ENCODE results near the gene SETD1B.
"Not testable (repeated sequence)": the region's sequence is repeated elsewhere in the genome, so short reads cannot be mapped to it uniquely, and the experiment has no call there.

DNA sequence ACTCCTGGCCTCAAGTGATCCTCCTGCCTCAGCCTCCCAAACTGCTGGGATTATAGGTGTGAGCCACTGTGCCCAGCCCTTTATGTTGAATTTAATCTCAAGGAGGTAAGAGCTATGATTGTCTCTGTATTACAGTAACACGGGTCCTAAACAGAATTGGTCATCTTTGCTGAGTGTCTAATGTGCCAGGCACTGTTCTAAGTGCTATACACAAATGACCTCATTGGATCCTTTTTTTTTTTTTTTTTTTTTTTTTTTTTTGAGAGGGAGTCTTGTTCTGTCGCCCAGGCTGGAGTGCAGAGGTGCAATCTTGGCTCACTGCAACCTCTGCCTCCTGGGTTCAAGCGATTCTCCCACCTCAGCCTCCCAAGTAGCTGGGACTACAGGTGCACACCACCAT is 48.6 kb downstream of the SETD1B start:
- TF ChIP-seq, protein P1, sequence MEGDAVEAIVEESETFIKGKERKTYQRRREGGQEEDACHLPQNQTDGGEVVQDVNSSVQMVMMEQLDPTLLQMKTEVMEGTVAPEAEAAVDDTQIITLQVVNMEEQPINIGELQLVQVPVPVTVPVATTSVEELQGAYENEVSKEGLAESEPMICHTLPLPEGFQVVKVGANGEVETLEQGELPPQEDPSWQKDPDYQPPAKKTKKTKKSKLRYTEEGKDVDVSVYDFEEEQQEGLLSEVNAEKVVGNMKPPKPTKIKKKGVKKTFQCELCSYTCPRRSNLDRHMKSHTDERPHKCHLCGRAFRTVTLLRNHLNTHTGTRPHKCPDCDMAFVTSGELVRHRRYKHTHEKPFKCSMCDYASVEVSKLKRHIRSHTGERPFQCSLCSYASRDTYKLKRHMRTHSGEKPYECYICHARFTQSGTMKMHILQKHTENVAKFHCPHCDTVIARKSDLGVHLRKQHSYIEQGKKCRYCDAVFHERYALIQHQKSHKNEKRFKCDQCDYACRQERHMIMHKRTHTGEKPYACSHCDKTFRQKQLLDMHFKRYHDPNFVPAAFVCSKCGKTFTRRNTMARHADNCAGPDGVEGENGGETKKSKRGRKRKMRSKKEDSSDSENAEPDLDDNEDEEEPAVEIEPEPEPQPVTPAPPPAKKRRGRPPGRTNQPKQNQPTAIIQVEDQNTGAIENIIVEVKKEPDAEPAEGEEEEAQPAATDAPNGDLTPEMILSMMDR (IDR thresholded peaks at IDR 0.05), result not testable (repeated sequence)
- TF ChIP-seq EZH2 (IDR thresholded peaks at IDR 0.05), result not testable (repeated sequence)
